Liver (tissue), 9 donors: ENCODE results near the gene FOXO1. TPM values are rescaled to one million over a fixed set of nuclear protein-coding genes. Genes with fewer than 3 reads are reported as not detected.

Source experiments
- DNase-seq: peaks from one replicate; pipeline ENCODE4 v3.0.0-alpha.2; 2017; ENCODE audit warnings: low spot score
- H3K27ac ChIP-seq, 2 donors: one replicate each; pipeline ENCODE4 v1.7.0; 2013; ENCODE audit warnings: inconsistent platforms in 2 of 2, low read length in 2 of 2, control low read depth in 1 of 2, low read depth in 1 of 2, mild to moderate bottlenecking in 1 of 2
- H3K27me3 ChIP-seq, 4 donors: one replicate each; pipeline versions ENCODE4 v1.6.1 to v1.7.0; 2013; ENCODE audit warnings: low read length in 3 of 4, inconsistent platforms in 1 of 4, mild to moderate bottlenecking in 1 of 4, moderate library complexity in 1 of 4; ENCODE audit not compliant: control insufficient read depth in 4 of 4, insufficient read depth in 4 of 4
- H3K36me3 ChIP-seq, 4 donors: one replicate each; pipeline versions ENCODE4 v1.6.1 to v1.7.0; 2013; ENCODE audit warnings: low read length in 3 of 4, mild to moderate bottlenecking in 3 of 4, low read depth in 1 of 4, moderate library complexity in 1 of 4; ENCODE audit not compliant: control insufficient read depth in 4 of 4, insufficient read depth in 3 of 4
- H3K4me1 ChIP-seq, 4 donors: one replicate each; pipeline versions ENCODE4 v1.6.1 to v1.7.0; 2013; ENCODE audit warnings: low read length in 3 of 4, mild to moderate bottlenecking in 3 of 4, moderate library complexity in 1 of 4; ENCODE audit not compliant: control insufficient read depth in 4 of 4, insufficient read depth in 4 of 4
- H3K4me3 ChIP-seq, 3 donors: one replicate each; pipeline versions ENCODE4 v1.6.1 to v1.7.0; 2013; ENCODE audit warnings: low read length in 3 of 3, control low read depth in 1 of 3, low read depth in 1 of 3, mild to moderate bottlenecking in 1 of 3
- H3K9ac ChIP-seq, 2 donors: one replicate each; pipeline ENCODE4 v1.7.0; 2013; ENCODE audit warnings: low read length in 2 of 2, mild to moderate bottlenecking in 2 of 2, moderate library complexity in 2 of 2, control low read depth in 1 of 2, low read depth in 1 of 2
- H3K9me3 ChIP-seq, 4 donors: one replicate each; pipeline versions ENCODE4 v1.6.1 to v1.7.0; 2013; ENCODE audit warnings: low read length in 3 of 4; ENCODE audit not compliant: control insufficient read depth in 4 of 4
- EGR1 ChIP-seq, 2 donors: IDR thresholded peaks; 2 replicates each; pipeline ENCODE4 v1.6.1; 2016 to 2018; ENCODE audit warnings: antibody characterized with exemption in 2 of 2, low read depth in 2 of 2
- FOXA1 ChIP-seq: IDR thresholded peaks from 2 replicates; pipeline ENCODE4 v1.6.1; 2016; ENCODE audit warnings: antibody characterized with exemption
- FOXA2 ChIP-seq: IDR thresholded peaks from 2 replicates; pipeline ENCODE4 v1.6.1; 2016; ENCODE audit warnings: antibody characterized with exemption
- GABPA ChIP-seq, 2 donors: IDR thresholded peaks in 1 of 2; conservative IDR thresholded peaks in 1 of 2; 2 replicates each; pipeline ENCODE4 v1.6.1; 2016; ENCODE audit warnings: antibody characterized with exemption in 2 of 2, mild to moderate bottlenecking in 1 of 2, moderate library complexity in 1 of 2
- HNF4A ChIP-seq, 2 donors: conservative IDR thresholded peaks; 2 replicates each; pipeline ENCODE4 v1.6.1; 2016; ENCODE audit warnings: antibody characterized with exemption in 2 of 2, mild to moderate bottlenecking in 2 of 2
- HNF4G ChIP-seq: IDR thresholded peaks from 2 replicates; pipeline ENCODE4 v1.6.1; 2016; ENCODE audit warnings: antibody characterized with exemption
- JUND ChIP-seq, 2 donors: IDR thresholded peaks; 2 replicates each; pipeline ENCODE4 v1.6.1; 2016; ENCODE audit warnings: antibody characterized with exemption in 2 of 2
- NR2F2 ChIP-seq: IDR thresholded peaks from 2 replicates; pipeline ENCODE4 v1.6.1; 2016; ENCODE audit warnings: antibody characterized with exemption
- RAD21 ChIP-seq, 2 donors: IDR thresholded peaks; 2 replicates each; pipeline ENCODE4 v1.6.1; 2016; ENCODE audit warnings: antibody characterized with exemption in 2 of 2, mild to moderate bottlenecking in 2 of 2
- REST ChIP-seq: IDR thresholded peaks from 2 replicates; pipeline ENCODE4 v1.6.1; 2016; ENCODE audit warnings: antibody characterized with exemption, mild to moderate bottlenecking
- RXRA ChIP-seq, 2 donors: IDR thresholded peaks; 2 replicates each; pipeline ENCODE4 v1.6.1; 2017 to 2018; ENCODE audit warnings: antibody characterized with exemption in 2 of 2, mild to moderate bottlenecking in 1 of 2
- SP1 ChIP-seq: IDR thresholded peaks from 2 replicates; pipeline ENCODE4 v1.6.1; 2018; ENCODE audit warnings: antibody characterized with exemption, mild to moderate bottlenecking
- TAF1 ChIP-seq: conservative IDR thresholded peaks from 2 replicates; pipeline ENCODE4 v1.6.1; 2016; ENCODE audit warnings: antibody characterized with exemption, mild to moderate bottlenecking
- YY1 ChIP-seq: IDR thresholded peaks from 2 replicates; pipeline ENCODE4 v1.6.1; 2016; ENCODE audit warnings: antibody characterized with exemption, mild to moderate bottlenecking
- WGBS: extraction: QIAGEN DNeasy Blood & Tissue Kit; methylation state at CpG from one replicate; pipeline ENCODE4 v1.1.7; 2013; 5-methylcytosine and 5-hydroxymethylcytosine counted together
- polyA plus RNA-seq, 2 donors: library from polyadenylated mRNA; stranded (reverse) in 1 of 2; unstranded in 1 of 2; fragments of 200-250 nt in 1 of 2; fragments of >200 nt in 1 of 2; fragmentation: Nextera tagmentation in 1 of 2; extraction: Ambion mirVana in 1 of 2; gene quantifications; one replicate each; pipeline versions ENCODE4 v1.2.1 to v1.2.3, GENCODE V29; 2013 to 2015
- total RNA-seq, 2 donors: library from RNA; depleted of rRNA; stranded (reverse); fragments of >200 nt; gene quantifications; one replicate each; pipeline ENCODE4 v1.2.3, GENCODE V29; 2014
- TF ChIP-seq, protein P1 (sequence below): IDR thresholded peaks from 2 replicates; pipeline ENCODE4 v1.6.1; 2016; ENCODE audit warnings: antibody characterized with exemption
- TF ChIP-seq, protein P2 (sequence below): IDR thresholded peaks from 2 replicates; pipeline ENCODE4 v1.6.1; 2016; ENCODE audit warnings: antibody characterized with exemption
- TF ChIP-seq, protein P3 (sequence below): fragments of 150-350 bp; IDR thresholded peaks from 2 replicates; pipeline ENCODE4 v1.5.1; 2017; ENCODE audit warnings: improper control_type of control experiment, low read depth, low read length; ENCODE audit not compliant: missing input control
- TF ChIP-seq, protein P4 (sequence below): IDR thresholded peaks from 2 replicates; pipeline ENCODE4 v1.6.1; 2016; ENCODE audit warnings: antibody characterized with exemption
- donor health status: healthy.
- donor health status: healthy.
- donor health status: healthy.
- donor health status: healthy.
- donor health status: healthy.

Gene FOXO1
- total and polyA plus RNA-seq, 4 donors: 5.4 to 23.6 (median 8.6) TPM

- H3K4me3 ChIP-seq: no peak overlapping the region
- H3K9ac ChIP-seq: no peak overlapping the region
- H3K9me3 ChIP-seq: no peaks in the 10 kb centered on the region
- H3K36me3 ChIP-seq: no peaks in the 10 kb centered on the region
- WGBS: 91% methylated on average over 13 of the region's 13 CpGs
- peak overlapping the region; percentile 48 to 50 for H3K27ac ChIP-seq
- TF ChIP-seq, protein P1, sequence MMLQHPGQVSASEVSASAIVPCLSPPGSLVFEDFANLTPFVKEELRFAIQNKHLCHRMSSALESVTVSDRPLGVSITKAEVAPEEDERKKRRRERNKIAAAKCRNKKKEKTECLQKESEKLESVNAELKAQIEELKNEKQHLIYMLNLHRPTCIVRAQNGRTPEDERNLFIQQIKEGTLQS: no peak
- no peak for TF ChIP-seq REST
- peaks cover 0 to 26% (median 5%) of the 10 kb centered on the region in 4 donors for H3K4me1 ChIP-seq
- DNase-seq: no peak
- no peaks in the 10 kb centered on the region for H3K27me3 ChIP-seq
Observed at GRCh38 chr13:40537146-40537895, 129.1 kb downstream of the FOXO1 start.

DNA sequence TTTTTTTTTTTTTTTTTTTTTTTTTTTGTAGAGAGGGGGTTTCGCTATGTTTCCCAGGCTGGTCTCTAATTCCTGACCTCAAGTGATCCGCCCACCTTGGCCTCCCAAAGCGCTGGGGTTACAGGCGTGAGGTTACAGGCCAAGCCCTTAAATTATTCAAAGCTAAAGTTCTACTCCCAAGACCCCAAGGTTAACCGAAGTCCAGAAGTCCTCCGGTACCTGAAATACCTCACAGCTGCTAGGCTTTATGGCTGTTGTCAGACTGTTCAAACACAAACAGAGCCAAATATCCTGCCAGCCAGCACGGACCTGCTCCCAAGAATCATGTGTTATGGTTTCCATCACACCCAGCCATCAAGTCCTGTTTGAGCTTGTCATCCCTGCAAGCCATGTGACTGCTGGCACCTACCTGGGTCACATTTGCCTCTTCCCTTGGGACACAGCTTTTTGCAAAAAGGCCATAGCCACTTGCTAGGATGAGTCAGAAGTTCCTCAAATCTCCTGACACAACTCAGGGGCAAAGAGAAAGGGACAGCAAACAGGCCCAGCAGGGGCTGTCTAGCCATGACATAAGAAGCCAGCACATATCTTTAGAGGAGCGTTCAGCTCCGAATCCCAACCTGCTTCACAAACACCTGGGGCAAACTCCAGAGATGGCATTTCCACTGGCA is 129.9 kb downstream of the FOXO1 start:
- H3K27ac ChIP-seq: peak overlapping the region; percentile 48 to 50
- H3K9me3 ChIP-seq: no peaks in the 10 kb centered on the region
- H3K9ac ChIP-seq: no peak overlapping the region
- no peaks in the 10 kb centered on the region for H3K27me3 ChIP-seq
- no peaks in the 10 kb centered on the region for H3K36me3 ChIP-seq
- DNase-seq: no peak
- peaks cover 0 to 26% (median 5%) of the 10 kb centered on the region in 4 donors for H3K4me1 ChIP-seq
- no peak overlapping the region for H3K4me3 ChIP-seq
- WGBS: 36% methylated on average over 9 of the region's 9 CpGs
- TF ChIP-seq TAF1: no peak
- peak; percentile 90 for TF ChIP-seq HNF4G
- TF ChIP-seq, protein P2, sequence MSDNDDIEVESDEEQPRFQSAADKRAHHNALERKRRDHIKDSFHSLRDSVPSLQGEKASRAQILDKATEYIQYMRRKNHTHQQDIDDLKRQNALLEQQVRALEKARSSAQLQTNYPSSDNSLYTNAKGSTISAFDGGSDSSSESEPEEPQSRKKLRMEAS: peak; percentile 79
- peak; percentile 61 to 68 for TF ChIP-seq RAD21 (IDR thresholded peaks at IDR 0.05)
- peak; percentile 95 to 96 for TF ChIP-seq RXRA (IDR thresholded peaks at IDR 0.05)
- peak; percentile 96 for TF ChIP-seq NR2F2
- peak; percentile 64 for TF ChIP-seq REST
- peak; percentile 94 for TF ChIP-seq SP1
- TF ChIP-seq, protein P1: peak; percentile 86
- peak in 1 of 2 donors; percentile 84 for TF ChIP-seq EGR1 (IDR thresholded peaks at IDR 0.05; ENCODE audit: low read depth in 2 of 2)
- peak; percentile 89 for TF ChIP-seq YY1
- TF ChIP-seq HNF4A (conservative IDR thresholded peaks at IDR 0.05): peak; percentile 98
- TF ChIP-seq FOXA2: peak; percentile 78
- TF ChIP-seq, protein P3, sequence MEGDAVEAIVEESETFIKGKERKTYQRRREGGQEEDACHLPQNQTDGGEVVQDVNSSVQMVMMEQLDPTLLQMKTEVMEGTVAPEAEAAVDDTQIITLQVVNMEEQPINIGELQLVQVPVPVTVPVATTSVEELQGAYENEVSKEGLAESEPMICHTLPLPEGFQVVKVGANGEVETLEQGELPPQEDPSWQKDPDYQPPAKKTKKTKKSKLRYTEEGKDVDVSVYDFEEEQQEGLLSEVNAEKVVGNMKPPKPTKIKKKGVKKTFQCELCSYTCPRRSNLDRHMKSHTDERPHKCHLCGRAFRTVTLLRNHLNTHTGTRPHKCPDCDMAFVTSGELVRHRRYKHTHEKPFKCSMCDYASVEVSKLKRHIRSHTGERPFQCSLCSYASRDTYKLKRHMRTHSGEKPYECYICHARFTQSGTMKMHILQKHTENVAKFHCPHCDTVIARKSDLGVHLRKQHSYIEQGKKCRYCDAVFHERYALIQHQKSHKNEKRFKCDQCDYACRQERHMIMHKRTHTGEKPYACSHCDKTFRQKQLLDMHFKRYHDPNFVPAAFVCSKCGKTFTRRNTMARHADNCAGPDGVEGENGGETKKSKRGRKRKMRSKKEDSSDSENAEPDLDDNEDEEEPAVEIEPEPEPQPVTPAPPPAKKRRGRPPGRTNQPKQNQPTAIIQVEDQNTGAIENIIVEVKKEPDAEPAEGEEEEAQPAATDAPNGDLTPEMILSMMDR: no peak
- peak in 1 of 2 donors; percentile 28 for TF ChIP-seq GABPA (IDR thresholded peaks at IDR 0.05 in 1 of 2, conservative IDR thresholded peaks at IDR 0.05 in 1 of 2)
- peak; percentile 91 to 95 for TF ChIP-seq JUND (IDR thresholded peaks at IDR 0.05)
- TF ChIP-seq, protein P4, sequence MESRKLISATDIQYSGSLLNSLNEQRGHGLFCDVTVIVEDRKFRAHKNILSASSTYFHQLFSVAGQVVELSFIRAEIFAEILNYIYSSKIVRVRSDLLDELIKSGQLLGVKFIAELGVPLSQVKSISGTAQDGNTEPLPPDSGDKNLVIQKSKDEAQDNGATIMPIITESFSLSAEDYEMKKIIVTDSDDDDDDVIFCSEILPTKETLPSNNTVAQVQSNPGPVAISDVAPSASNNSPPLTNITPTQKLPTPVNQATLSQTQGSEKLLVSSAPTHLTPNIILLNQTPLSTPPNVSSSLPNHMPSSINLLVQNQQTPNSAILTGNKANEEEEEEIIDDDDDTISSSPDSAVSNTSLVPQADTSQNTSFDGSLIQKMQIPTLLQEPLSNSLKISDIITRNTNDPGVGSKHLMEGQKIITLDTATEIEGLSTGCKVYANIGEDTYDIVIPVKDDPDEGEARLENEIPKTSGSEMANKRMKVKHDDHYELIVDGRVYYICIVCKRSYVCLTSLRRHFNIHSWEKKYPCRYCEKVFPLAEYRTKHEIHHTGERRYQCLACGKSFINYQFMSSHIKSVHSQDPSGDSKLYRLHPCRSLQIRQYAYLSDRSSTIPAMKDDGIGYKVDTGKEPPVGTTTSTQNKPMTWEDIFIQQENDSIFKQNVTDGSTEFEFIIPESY: peak; percentile 84
- TF ChIP-seq FOXA1: peak; percentile 80
